Measurements from ENCODE around the gene VAT1L.

The VAT1L gene

DNA sequence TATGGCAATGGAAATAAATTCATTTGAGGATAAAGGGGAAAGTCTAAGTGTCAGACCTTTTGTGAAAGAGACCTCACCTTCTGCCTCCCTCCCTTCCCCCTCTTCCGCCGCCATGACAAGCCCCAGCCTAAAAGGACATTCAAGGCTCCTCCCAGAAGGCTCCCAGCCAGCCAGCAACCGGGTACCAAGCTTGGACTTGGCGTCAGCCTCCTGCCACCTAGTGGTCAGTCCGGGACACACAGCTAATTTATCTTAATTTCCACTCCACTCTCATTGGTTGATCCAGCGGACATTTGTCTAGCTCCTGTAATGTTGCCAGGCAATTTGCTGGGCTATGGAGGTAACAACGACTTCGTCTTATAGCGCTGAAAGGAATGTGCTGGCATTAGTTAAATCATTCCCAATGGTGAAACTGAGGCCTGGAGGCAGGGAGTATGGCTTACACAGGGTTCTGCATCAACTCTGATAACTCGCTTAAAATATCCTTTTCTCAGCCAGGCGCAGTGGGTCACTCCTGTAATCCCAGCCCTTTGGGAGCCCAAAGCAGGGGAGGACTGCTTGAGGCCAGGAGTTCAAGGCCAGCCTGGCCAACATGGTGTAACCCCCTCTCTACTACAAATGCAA is 214.7 kb downstream of the VAT1L start:
- Histone ChIP-seq H3K27ac (ENCODE audit: low read depth, low read length, poor library complexity, severe bottlenecking) (no peak overlapping the region), H2AFZ (ENCODE audit: low read length) (no peak overlapping the region), H3K4me2 (ENCODE audit: low read length) (no peak overlapping the region), H3K27me3 (ENCODE audit: insufficient read depth, low read length) (no peaks in the 10 kb centered on the region), H3K4me1 (ENCODE audit: insufficient read depth, low read length, severe bottlenecking) (no peaks in the 10 kb centered on the region), H4K20me1 (ENCODE audit: insufficient read depth, low read length) (no peaks in the 10 kb centered on the region), H3K79me2 (ENCODE audit: insufficient read depth, low read length) (no peaks in the 10 kb centered on the region), H3K9ac (ENCODE audit: low read length) (no peak overlapping the region), H3K9me2 (ENCODE audit: low read depth, low read length) (no peaks in the 10 kb centered on the region), H3K9me3 (ENCODE audit: low read length) (no peaks in the 10 kb centered on the region), H3K36me3 (ENCODE audit: insufficient read depth, low read length) (no peaks in the 10 kb centered on the region), H3K4me3 (ENCODE audit: low read depth, low read length, poor library complexity, severe bottlenecking) (no peak overlapping the region), H3F3A (ENCODE audit: insufficient read depth, low read length) (no peaks in the 10 kb centered on the region)
- no peak for TF ChIP-seq EZH2 (IDR thresholded peaks at IDR 0.05; ENCODE audit: borderline replicate concordance, low read length)
- TF ChIP-seq, protein P1, sequence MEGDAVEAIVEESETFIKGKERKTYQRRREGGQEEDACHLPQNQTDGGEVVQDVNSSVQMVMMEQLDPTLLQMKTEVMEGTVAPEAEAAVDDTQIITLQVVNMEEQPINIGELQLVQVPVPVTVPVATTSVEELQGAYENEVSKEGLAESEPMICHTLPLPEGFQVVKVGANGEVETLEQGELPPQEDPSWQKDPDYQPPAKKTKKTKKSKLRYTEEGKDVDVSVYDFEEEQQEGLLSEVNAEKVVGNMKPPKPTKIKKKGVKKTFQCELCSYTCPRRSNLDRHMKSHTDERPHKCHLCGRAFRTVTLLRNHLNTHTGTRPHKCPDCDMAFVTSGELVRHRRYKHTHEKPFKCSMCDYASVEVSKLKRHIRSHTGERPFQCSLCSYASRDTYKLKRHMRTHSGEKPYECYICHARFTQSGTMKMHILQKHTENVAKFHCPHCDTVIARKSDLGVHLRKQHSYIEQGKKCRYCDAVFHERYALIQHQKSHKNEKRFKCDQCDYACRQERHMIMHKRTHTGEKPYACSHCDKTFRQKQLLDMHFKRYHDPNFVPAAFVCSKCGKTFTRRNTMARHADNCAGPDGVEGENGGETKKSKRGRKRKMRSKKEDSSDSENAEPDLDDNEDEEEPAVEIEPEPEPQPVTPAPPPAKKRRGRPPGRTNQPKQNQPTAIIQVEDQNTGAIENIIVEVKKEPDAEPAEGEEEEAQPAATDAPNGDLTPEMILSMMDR (IDR thresholded peaks at IDR 0.05; ENCODE audit: low read length), result peak; percentile 83

DNA sequence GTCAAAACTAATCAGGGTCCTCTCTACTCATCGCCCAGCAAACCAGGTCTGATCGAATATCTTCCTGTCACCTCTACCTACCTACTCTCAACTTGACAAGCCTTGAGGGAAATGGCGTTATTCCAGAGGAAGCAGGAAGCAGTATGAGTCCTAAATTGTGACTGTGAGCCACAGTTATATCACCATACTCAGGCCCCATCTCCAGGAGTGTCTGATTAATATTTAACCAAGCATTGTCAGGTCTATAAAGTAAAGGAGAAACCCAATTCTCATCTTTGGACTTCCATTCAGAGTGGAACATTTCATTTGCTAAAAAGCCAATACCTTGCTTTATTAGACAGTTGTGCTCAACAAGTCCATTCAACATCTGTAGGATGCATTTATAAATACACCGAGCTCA is 216.2 kb downstream of the VAT1L start:
- TF ChIP-seq EZH2 (IDR thresholded peaks at IDR 0.05; ENCODE audit: borderline replicate concordance, low read length), result no peak
- TF ChIP-seq, protein P1 (IDR thresholded peaks at IDR 0.05; ENCODE audit: low read length), result no peak
- no peaks in the 10 kb centered on the region for H3K9me2 ChIP-seq (ENCODE audit: low read depth, low read length)
- H3K79me2 ChIP-seq (ENCODE audit: insufficient read depth, low read length), result no peaks in the 10 kb centered on the region
- no peaks in the 10 kb centered on the region for H3F3A ChIP-seq (ENCODE audit: insufficient read depth, low read length)
- H3K27ac ChIP-seq (ENCODE audit: low read depth, low read length, poor library complexity, severe bottlenecking), result no peak overlapping the region
- no peaks in the 10 kb centered on the region for H3K9me3 ChIP-seq (ENCODE audit: low read length)
- H3K9ac ChIP-seq (ENCODE audit: low read length), result no peak overlapping the region
- H3K27me3 ChIP-seq (ENCODE audit: insufficient read depth, low read length), result no peaks in the 10 kb centered on the region
- H3K4me2 ChIP-seq (ENCODE audit: low read length), result no peak overlapping the region
- H4K20me1 ChIP-seq (ENCODE audit: insufficient read depth, low read length), result no peaks in the 10 kb centered on the region
- no peaks in the 10 kb centered on the region for H3K4me1 ChIP-seq (ENCODE audit: insufficient read depth, low read length, severe bottlenecking)
- H2AFZ ChIP-seq (ENCODE audit: low read length), result no peak overlapping the region
- H3K4me3 ChIP-seq (ENCODE audit: low read depth, low read length, poor library complexity, severe bottlenecking), result no peak overlapping the region
- H3K36me3 ChIP-seq (ENCODE audit: insufficient read depth, low read length), result no peaks in the 10 kb centered on the region

DNA sequence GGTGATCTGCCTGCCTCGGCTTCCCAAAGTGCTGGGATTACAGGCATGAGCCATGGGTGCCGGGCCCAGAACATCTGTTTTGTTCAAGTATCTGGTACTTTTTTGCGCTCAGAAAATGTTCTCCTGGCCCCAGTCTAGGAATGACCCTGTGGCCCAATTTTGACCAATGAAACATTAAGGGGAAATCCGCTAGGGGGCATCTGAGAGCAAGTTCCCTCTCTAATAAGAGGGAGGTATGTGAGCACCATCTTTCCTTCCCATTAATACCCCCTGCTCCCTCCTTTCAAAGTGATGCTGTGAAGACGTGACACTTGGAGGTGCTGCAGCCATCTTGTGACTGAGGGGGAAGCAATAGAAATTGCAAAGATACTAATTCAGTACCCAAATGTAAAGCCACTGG is 217.5 kb downstream of the VAT1L start:
- no peak overlapping the region for H3K9ac ChIP-seq (ENCODE audit: low read length)
- TF ChIP-seq EZH2 (IDR thresholded peaks at IDR 0.05; ENCODE audit: borderline replicate concordance, low read length), result no peak
- TF ChIP-seq, protein P1 (IDR thresholded peaks at IDR 0.05; ENCODE audit: low read length), result peak; percentile 53
- no peaks in the 10 kb centered on the region for H3K36me3 ChIP-seq (ENCODE audit: insufficient read depth, low read length)
- H3K9me3 ChIP-seq (ENCODE audit: low read length), result no peaks in the 10 kb centered on the region
- H2AFZ ChIP-seq (ENCODE audit: low read length), result no peak overlapping the region
- H3K27me3 ChIP-seq (ENCODE audit: insufficient read depth, low read length), result no peaks in the 10 kb centered on the region
- no peaks in the 10 kb centered on the region for H3F3A ChIP-seq (ENCODE audit: insufficient read depth, low read length)
- no peaks in the 10 kb centered on the region for H4K20me1 ChIP-seq (ENCODE audit: insufficient read depth, low read length)
- H3K27ac ChIP-seq (ENCODE audit: low read depth, low read length, poor library complexity, severe bottlenecking), result no peak overlapping the region
- no peak overlapping the region for H3K4me3 ChIP-seq (ENCODE audit: low read depth, low read length, poor library complexity, severe bottlenecking)
- no peak overlapping the region for H3K4me2 ChIP-seq (ENCODE audit: low read length)
- H3K79me2 ChIP-seq (ENCODE audit: insufficient read depth, low read length), result no peaks in the 10 kb centered on the region
- no peaks in the 10 kb centered on the region for H3K4me1 ChIP-seq (ENCODE audit: insufficient read depth, low read length, severe bottlenecking)
- H3K9me2 ChIP-seq (ENCODE audit: low read depth, low read length), result no peaks in the 10 kb centered on the region

Data from OCI-LY1 (cell line).